HEK293T (cell line): ENCODE data around the gene MAP4K5.

Experiments used
- CTCF ChIA-PET: fragments of 350-600 bp; formaldehyde crosslinking; extraction: SDS; loops from one replicate; lab custom pipeline; 2021; ENCODE audit warnings: antibody characterized with exemption, inconsistent platforms; lab: Yijun Ruan, JAX
- POLR2A ChIA-PET: fragments of 350-600 bp; formaldehyde crosslinking; extraction: SDS; loops from one replicate; lab custom pipeline; 2020; ENCODE audit warnings: antibody characterized with exemption, inconsistent platforms; lab: Yijun Ruan, JAX
- DNase-seq: peaks from one replicate; pipeline ENCODE4 v3.0.0; 2012; ENCODE audit warnings: mixed read lengths; ENCODE audit errors: extremely low spot score
- ARNT ChIP-seq: fragments of 450-650 bp; IDR thresholded peaks from 2 replicates; pipeline ENCODE4 v1.6.1; 2017; ENCODE audit warnings: mild to moderate bottlenecking
- BHLHE40 ChIP-seq: fragments of 450-650 bp; IDR thresholded peaks from 2 replicates; pipeline ENCODE4 v1.6.1; 2016; ENCODE audit warnings: mild to moderate bottlenecking, moderate library complexity, borderline replicate concordance
- CTBP1 ChIP-seq: fragments of 450-650 bp; IDR thresholded peaks from 2 replicates; pipeline ENCODE4 v1.6.1; 2016; ENCODE audit warnings: borderline replicate concordance
- ELF4 ChIP-seq: fragments of 450-650 bp; IDR thresholded peaks from 2 replicates; pipeline ENCODE4 v1.6.1; 2017; ENCODE audit warnings: antibody characterized with exemption
- FOXA1 ChIP-seq: fragments of 450-650 bp; IDR thresholded peaks from 2 replicates; pipeline ENCODE4 v1.6.1; 2016; ENCODE audit warnings: mild to moderate bottlenecking
- FOXK2 ChIP-seq: fragments of 450-650 bp; IDR thresholded peaks from 2 replicates; pipeline ENCODE4 v1.6.1; 2016; ENCODE audit warnings: mild to moderate bottlenecking
- FOXM1 ChIP-seq: fragments of 450-650 bp; IDR thresholded peaks from 2 replicates; pipeline ENCODE4 v1.6.1; 2017; ENCODE audit warnings: mild to moderate bottlenecking, borderline replicate concordance
- HDGF ChIP-seq: fragments of 450-650 bp; IDR thresholded peaks from 2 replicates; pipeline ENCODE4 v1.6.1; 2017; ENCODE audit warnings: antibody characterized with exemption, borderline replicate concordance
- L3MBTL2 ChIP-seq: fragments of 450-650 bp; conservative IDR thresholded peaks from 2 replicates; pipeline ENCODE4 v1.6.1; 2016; ENCODE audit warnings: mild to moderate bottlenecking
- LEF1 ChIP-seq: fragments of 450-650 bp; IDR thresholded peaks from 2 replicates; pipeline ENCODE4 v1.6.1; 2017; ENCODE audit warnings: mild to moderate bottlenecking, borderline replicate concordance
- NFRKB ChIP-seq: fragments of 450-650 bp; IDR thresholded peaks from 2 replicates; pipeline ENCODE4 v1.6.1; 2016; ENCODE audit warnings: mild to moderate bottlenecking, moderate library complexity
- SP1 ChIP-seq: fragments of 450-650 bp; IDR thresholded peaks from 2 replicates; pipeline ENCODE4 v1.6.1; 2017
- SUZ12 ChIP-seq: fragments of 450-650 bp; IDR thresholded peaks from 2 replicates; pipeline ENCODE4 v1.6.1; 2016; ENCODE audit warnings: mild to moderate bottlenecking
- TARDBP ChIP-seq: fragments of 450-650 bp; IDR thresholded peaks from 2 replicates; pipeline ENCODE4 v1.6.1; 2016
- ZNF384 ChIP-seq: fragments of 450-650 bp; IDR thresholded peaks from 2 replicates; pipeline ENCODE4 v1.6.1; 2016
- TF ChIP-seq, protein P1 (sequence below): fragments of 450-650 bp; IDR thresholded peaks from 2 replicates; pipeline ENCODE4 v1.6.1; 2016

Gene MAP4K5

DNA sequence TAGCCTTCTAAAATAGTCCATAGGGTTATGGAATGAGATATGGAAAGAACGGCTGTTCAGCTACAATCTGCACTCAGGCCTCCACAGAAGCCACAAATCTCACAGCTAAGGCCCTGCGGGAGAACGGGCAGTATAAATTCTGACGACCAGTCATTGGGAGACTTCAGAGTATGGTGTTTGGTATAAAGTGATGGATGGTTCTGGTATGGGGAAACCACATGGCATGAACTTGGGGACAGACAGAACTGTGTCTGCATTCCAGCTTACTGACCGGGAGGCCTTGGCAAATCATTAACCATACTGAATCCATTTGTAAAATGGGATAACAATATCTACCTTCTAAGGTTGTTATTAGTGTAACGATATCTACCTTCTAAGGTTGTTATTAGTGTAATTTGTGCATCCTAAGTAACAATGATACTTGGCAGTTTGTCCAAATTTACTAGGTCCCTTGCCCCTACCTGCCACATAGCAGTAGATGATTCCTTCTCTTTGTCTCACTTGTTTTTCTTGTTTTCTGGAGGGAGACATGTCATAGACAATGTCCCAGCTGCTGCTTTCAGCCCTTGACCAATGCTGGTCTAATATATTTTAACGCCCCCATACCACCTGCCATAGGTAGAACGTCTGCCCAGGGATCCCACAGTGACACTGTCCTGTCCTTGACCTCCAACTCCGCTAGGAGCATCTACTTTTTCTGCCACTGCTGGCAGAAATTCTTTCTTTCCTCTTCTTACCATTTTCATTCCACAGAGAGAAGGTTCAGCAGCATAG lies 142.5 kb downstream of the MAP4K5 start:
- CTCF ChIA-PET: no interaction called here
- DNase-seq: no peak
- POLR2A ChIA-PET: interaction anchor here (1.4 kb wide), 1 partner anchor 8 kb away, joined by 5 read pairs; no protein-coding TSS in a partner anchor
- TF ChIP-seq, protein P1, sequence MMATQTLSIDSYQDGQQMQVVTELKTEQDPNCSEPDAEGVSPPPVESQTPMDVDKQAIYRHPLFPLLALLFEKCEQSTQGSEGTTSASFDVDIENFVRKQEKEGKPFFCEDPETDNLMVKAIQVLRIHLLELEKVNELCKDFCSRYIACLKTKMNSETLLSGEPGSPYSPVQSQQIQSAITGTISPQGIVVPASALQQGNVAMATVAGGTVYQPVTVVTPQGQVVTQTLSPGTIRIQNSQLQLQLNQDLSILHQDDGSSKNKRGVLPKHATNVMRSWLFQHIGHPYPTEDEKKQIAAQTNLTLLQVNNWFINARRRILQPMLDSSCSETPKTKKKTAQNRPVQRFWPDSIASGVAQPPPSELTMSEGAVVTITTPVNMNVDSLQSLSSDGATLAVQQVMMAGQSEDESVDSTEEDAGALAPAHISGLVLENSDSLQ: no peak
- TF ChIP-seq ARNT: no peak
- no peak for TF ChIP-seq ELF4
- TF ChIP-seq FOXA1: no peak
- TF ChIP-seq SUZ12: no peak
- TF ChIP-seq HDGF: no peak
- no peak for TF ChIP-seq CTBP1
- no peak for TF ChIP-seq BHLHE40
- no peak for TF ChIP-seq TARDBP
- no peak for TF ChIP-seq ZNF384
- no peak for TF ChIP-seq FOXK2
- no peak for TF ChIP-seq LEF1
- TF ChIP-seq L3MBTL2: no peak
- TF ChIP-seq SP1: no peak
- no peak for TF ChIP-seq FOXM1
- TF ChIP-seq NFRKB: no peak

DNA sequence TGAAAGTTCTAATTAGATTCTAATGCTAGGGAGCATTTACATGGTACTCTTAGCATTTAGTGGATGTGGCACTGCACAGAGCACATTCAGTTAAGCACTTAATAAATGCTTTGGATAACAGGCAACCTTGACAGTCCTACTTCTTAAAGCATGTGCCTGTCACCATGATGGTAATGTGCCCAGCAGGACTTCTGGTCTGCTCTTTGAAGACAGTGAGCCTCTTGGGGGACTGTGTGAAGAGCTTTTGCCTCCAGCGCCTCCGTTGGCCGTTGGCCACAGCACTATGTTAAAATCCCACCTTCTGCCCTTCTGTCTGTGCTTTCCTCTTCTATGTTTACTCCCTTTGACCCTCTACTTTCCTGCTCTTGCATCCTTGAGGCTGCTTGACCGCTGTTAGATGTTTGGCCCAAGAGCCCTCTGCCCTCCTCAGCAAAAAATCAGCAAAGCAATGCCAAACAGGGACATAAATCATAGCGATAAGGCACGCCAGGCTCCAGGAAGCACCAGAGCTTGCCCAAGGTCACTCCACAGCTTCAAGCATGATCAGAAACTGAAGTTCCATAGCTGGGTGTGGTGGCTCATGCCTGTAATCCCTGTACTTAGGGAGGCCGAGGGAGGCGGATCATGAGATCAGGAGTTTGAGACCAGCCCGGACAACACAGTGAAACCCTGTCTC lies 144.0 kb downstream of the MAP4K5 start:
- peak; percentile 38 for DNase-seq
- ChIA-PET POLR2A (interaction anchor here (1.4 kb wide), 1 partner anchor 9 kb away, joined by 5 read pairs; no protein-coding TSS in a partner anchor), CTCF (interaction anchor here (1.0 kb wide), 1 partner anchor 147 kb away, joined by 4 read pairs; no protein-coding TSS in a partner anchor)
- TF ChIP-seq, protein P1: peak; percentile 92
- TF ChIP-seq SP1 (no peak), L3MBTL2 (0 out of 2 replicates have a peak, but pooled peaks have one; percentile 15), ARNT (no peak)

DNA sequence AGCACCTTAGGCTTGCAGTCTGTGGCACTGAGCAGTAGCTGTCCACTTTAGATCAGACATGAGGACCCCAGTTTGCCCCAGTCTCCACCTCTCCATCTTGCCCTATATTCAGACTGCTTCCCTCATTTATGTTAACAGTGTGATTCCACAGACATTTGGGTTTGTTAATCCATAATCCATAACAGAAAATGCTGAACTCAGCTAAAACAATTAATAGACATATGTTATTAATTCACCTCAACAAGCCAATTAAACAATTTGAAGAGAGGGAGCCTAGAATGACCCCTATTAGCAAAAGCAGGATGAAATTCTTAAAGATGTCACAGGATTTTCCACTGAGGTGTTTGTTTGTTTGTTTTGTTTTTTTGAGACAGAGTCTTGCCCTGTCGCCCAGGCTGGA lies 144.8 kb downstream of the MAP4K5 start:
- ChIA-PET CTCF (no interaction called here), POLR2A (no interaction called here)
- DNase-seq: no peak
- TF ChIP-seq TARDBP: no peak
- TF ChIP-seq SP1: no peak
- TF ChIP-seq BHLHE40: no peak
- TF ChIP-seq ARNT: no peak
- no peak for TF ChIP-seq FOXA1
- no peak for TF ChIP-seq CTBP1
- no peak for TF ChIP-seq FOXM1
- TF ChIP-seq ZNF384: no peak
- TF ChIP-seq ELF4: no peak
- TF ChIP-seq HDGF: no peak
- no peak for TF ChIP-seq SUZ12
- TF ChIP-seq LEF1: no peak
- no peak for TF ChIP-seq FOXK2
- TF ChIP-seq, protein P1: no peak
- no peak for TF ChIP-seq L3MBTL2
- no peak for TF ChIP-seq NFRKB

DNA sequence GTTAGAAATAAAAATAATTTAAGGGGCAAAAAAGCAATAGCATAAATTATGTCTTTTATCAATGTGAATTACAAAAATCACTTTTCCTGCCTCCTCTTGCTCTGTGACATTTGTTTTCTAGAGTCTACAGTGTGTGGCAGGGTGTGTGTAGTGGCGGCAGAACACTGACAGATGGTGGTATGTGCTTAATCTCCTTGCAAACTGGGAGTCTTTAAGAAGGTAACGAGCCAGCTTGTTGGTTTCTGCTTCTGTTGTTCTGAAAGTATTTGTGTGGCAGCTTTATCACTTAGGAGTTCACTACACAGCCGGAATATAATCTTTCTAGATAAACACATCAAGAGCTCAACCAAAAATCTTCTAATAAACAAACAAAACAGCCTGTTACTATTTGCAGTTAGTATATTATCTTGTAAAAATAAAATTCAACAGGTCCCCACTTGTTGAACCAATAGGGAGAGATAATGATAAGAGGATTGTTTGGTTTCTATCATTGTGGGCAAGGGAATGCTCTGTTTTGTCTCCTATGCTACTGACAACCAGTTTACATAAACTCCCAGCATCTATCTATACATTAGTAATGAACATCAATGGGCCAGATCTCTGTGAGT lies 148.6 kb downstream of the MAP4K5 start:
- ChIA-PET POLR2A (interaction anchor here (1.5 kb wide), 1 partner anchor 12 kb away, joined by 3 read pairs; no protein-coding TSS in a partner anchor), CTCF (no interaction called here)
- no peak for TF ChIP-seq LEF1
- no peak for TF ChIP-seq ELF4
- no peak for TF ChIP-seq SP1
- no peak for TF ChIP-seq TARDBP
- no peak for TF ChIP-seq ZNF384
- no peak for TF ChIP-seq CTBP1
- TF ChIP-seq FOXM1: no peak
- TF ChIP-seq FOXA1: no peak
- no peak for TF ChIP-seq BHLHE40
- no peak for TF ChIP-seq NFRKB
- no peak for DNase-seq

DNA sequence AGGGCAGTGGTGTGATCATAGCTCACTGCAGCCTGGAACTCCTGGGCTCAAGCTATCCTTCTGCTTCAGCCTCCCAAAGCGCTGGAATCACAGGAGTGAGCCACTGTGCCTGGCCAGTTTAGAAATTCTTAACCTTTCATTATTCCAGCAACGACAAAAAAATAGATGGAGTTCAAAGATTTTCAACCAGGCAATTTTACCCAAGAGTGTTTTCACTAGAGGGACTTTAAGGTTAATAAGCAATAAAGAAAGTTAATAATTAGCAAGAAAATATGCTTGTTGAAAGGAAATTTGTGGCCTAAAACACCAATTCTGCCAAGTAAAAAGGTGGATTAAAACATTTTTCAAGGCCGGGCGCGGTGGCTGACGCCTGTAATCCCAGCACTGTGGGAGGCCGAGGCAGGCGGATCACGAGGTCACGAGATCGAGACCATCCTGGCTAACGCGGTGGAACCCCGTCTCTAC lies 150.5 kb downstream of the MAP4K5 start:
- ChIA-PET POLR2A (no interaction called here), CTCF (no interaction called here)
- DNase-seq: no peak
- TF ChIP-seq ZNF384: no peak
- TF ChIP-seq NFRKB: no peak
- TF ChIP-seq L3MBTL2: no peak
- no peak for TF ChIP-seq FOXA1
- no peak for TF ChIP-seq FOXM1
- TF ChIP-seq SP1: no peak
- no peak for TF ChIP-seq TARDBP
- TF ChIP-seq ARNT: no peak
- TF ChIP-seq ELF4: no peak
- no peak for TF ChIP-seq FOXK2
- TF ChIP-seq, protein P1: no peak
